SK-N-MC (cell line): ENCODE measurements around the gene FER.

Source experiments
- EZH2 ChIP-seq: fragments of 200-600 bp; sonication (generic); IDR thresholded peaks from one replicate; pipeline ENCODE4 v1.6.1; 2017; ENCODE audit warnings: antibody characterized with exemption
- POLR2AphosphoS5 ChIP-seq: IDR thresholded peaks from 2 replicates; pipeline ENCODE4 v1.6.1; 2012; ENCODE audit warnings: mild to moderate bottlenecking, low read depth, low read length, borderline replicate concordance

- TF ChIP-seq EZH2 (no peak), POLR2AphosphoS5 (no peak)
Observed at GRCh38 chr5:108788142-108788541, 40.4 kb downstream of the FER start.
